Colonic mucosa (tissue), 4 donors: Measurements from ENCODE around the gene WDR75. TPM values are rescaled to one million over a fixed set of nuclear protein-coding genes. Genes with fewer than 3 reads are reported as not detected.

Experiments
- DNase-seq: peaks from one replicate; pipeline ENCODE4 v3.0.0-alpha.2; 2020
- H3K27ac ChIP-seq: fragments of 200-600 bp; one replicate; pipeline ENCODE4 v1.8.0; 2021
- H3K27me3 ChIP-seq: fragments of 200-600 bp; one replicate; pipeline ENCODE4 v1.8.0; 2021
- H3K36me3 ChIP-seq: fragments of 200-600 bp; one replicate; pipeline ENCODE4 v1.8.0; 2021
- H3K4me1 ChIP-seq: fragments of 200-600 bp; one replicate; pipeline ENCODE4 v1.8.0; 2021; ENCODE audit warnings: mild to moderate bottlenecking
- H3K4me3 ChIP-seq: fragments of 200-600 bp; one replicate; pipeline ENCODE4 v1.8.0; 2021
- H3K9ac ChIP-seq, 2 donors: one replicate each; pipeline ENCODE4 v1.7.0; 2013; ENCODE audit warnings: control low read depth in 2 of 2, low read depth in 2 of 2, low read length in 2 of 2
- H3K9me3 ChIP-seq: fragments of 200-600 bp; one replicate; pipeline ENCODE4 v1.8.0; 2021
- intact Hi-C: fragments of 100-400 bp; cut with DNase I; formaldehyde crosslinking; loops from one replicate; pipeline ENCODE4 v1.14.1; 2022
- total RNA-seq, 2 donors: library from RNA; stranded (reverse); fragmentation: NEBNext Ultra II Directional in 1 of 2; extraction: Animal tissue kit (Norgen Biotek cat#: 25700) in 1 of 2; gene quantifications; one replicate each; pipeline ENCODE4 v1.2.1, GENCODE V29; 2021
- TF ChIP-seq, protein P1 (sequence below): fragments of 200-600 bp; IDR thresholded peaks from one replicate; pipeline ENCODE4 v1.8.0; 2022; ENCODE audit warnings: antibody characterized with exemption, mild to moderate bottlenecking
- donor health status: healthy.
- donor health status: DM: no; HTN: no; CAD: no.
- donor health status: DM: no; HTN: no; CAD: no.

The WDR75 gene
- total RNA-seq, 2 donors from 2014 or later: 19.0 to 21.4 TPM

- TF ChIP-seq, protein P1, sequence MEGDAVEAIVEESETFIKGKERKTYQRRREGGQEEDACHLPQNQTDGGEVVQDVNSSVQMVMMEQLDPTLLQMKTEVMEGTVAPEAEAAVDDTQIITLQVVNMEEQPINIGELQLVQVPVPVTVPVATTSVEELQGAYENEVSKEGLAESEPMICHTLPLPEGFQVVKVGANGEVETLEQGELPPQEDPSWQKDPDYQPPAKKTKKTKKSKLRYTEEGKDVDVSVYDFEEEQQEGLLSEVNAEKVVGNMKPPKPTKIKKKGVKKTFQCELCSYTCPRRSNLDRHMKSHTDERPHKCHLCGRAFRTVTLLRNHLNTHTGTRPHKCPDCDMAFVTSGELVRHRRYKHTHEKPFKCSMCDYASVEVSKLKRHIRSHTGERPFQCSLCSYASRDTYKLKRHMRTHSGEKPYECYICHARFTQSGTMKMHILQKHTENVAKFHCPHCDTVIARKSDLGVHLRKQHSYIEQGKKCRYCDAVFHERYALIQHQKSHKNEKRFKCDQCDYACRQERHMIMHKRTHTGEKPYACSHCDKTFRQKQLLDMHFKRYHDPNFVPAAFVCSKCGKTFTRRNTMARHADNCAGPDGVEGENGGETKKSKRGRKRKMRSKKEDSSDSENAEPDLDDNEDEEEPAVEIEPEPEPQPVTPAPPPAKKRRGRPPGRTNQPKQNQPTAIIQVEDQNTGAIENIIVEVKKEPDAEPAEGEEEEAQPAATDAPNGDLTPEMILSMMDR: no peak
- DNase-seq: no peak
- Histone ChIP-seq H3K36me3 (no peaks in the 10 kb centered on the region), H3K9me3 (no peaks in the 10 kb centered on the region), H3K27me3 (no peaks in the 10 kb centered on the region), H3K4me3 (no peak overlapping the region), H3K27ac (no peak overlapping the region), H3K4me1 (no peaks in the 10 kb centered on the region), H3K9ac (no peak overlapping the region)
- intact Hi-C loops: no loop called here
Observed at GRCh38 chr2:189498205-189498604, 56.9 kb downstream of the WDR75 start.

DNA sequence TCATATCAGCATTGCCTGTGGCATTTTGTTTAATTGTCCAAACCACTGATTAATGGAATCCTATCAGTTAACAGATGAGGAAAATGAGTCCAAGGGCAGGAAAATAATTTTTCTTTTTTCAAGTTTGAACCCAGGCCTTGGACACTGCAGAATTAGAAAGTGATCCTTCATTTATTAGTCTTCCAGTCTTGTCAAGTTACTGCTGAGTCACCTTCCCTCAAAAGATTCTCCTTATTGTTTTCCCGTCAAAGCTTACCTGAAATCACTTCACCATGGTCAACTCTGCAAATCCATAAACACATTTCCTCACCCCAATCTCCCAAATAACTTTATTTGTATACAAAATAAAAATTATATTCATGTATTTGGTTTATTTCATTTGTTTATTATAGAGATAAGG lies 57.9 kb downstream of the WDR75 start:
- intact Hi-C loops: no loop called here
- no peak overlapping the region for H3K4me3 ChIP-seq
- DNase-seq: no peak
- H3K27ac ChIP-seq: no peak overlapping the region
- no peak overlapping the region for H3K9ac ChIP-seq
- TF ChIP-seq, protein P1: no peak
- no peaks in the 10 kb centered on the region for H3K9me3 ChIP-seq
- no peaks in the 10 kb centered on the region for H3K27me3 ChIP-seq
- no peaks in the 10 kb centered on the region for H3K4me1 ChIP-seq
- H3K36me3 ChIP-seq: no peaks in the 10 kb centered on the region

DNA sequence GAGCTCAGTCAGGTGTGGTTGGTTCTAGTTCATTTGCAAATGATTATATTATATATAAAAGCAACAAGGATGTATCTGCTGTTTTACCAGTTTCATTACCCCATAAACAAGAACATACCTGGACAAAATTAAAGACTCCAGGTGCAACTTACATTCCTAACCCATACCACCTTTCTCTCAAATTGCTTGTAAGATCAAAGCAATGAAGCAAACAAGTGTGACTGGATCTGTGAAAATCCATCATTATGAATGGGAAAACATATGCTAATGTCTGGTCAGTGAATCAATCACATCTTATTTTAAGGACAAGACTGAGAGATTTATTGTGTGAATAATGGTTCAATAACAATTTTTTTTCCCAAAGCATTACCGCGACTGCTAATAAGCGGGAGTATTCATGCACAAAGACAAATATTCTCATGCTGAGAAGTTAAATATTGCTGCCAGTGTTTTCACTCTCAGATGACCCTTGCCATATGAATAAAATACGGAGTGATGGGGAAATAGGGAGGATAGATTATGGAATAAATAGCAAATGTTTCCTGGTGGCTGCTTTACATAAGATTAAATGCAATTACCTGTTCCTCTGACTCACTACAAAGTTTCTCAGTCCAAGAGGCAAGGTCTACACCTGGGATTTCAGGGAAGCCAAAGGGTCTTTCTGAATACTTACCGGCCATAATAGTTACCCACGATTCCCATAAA lies 59.3 kb downstream of the WDR75 start:
- TF ChIP-seq, protein P1: no peak
- intact Hi-C loops: no loop called here
- no peak overlapping the region for H3K9ac ChIP-seq
- H3K36me3 ChIP-seq: no peaks in the 10 kb centered on the region
- no peaks in the 10 kb centered on the region for H3K27me3 ChIP-seq
- H3K27ac ChIP-seq: peak overlapping the region; percentile 51
- H3K9me3 ChIP-seq: no peaks in the 10 kb centered on the region
- H3K4me1 ChIP-seq: no peaks in the 10 kb centered on the region
- no peak for DNase-seq
- H3K4me3 ChIP-seq: no peak overlapping the region

DNA sequence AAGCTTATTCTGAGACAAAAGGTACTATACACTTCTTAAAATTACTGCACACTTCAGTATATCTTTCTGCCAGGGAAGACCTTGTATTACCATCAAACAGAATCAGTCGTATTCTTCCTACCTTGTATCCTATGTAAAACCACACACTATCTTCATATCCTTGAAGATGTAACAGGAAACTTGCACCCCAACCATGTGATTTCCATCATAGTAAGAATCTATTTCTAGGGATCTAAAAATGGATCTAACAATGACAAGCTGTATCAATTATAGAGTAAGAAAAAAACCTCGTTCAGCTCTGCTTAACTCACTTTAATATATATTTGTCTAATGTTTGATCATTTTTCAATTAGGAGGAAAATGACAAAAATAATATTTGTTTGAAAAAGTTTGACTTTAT lies 60.2 kb downstream of the WDR75 start:
- Histone ChIP-seq H3K9ac (no peak overlapping the region), H3K27ac (peak overlapping the region; percentile 51), H3K36me3 (no peaks in the 10 kb centered on the region), H3K4me3 (no peak overlapping the region), H3K27me3 (no peaks in the 10 kb centered on the region), H3K4me1 (no peaks in the 10 kb centered on the region), H3K9me3 (no peaks in the 10 kb centered on the region)
- DNase-seq: no peak
- intact Hi-C loops: no loop called here
- TF ChIP-seq, protein P1: no peak

DNA sequence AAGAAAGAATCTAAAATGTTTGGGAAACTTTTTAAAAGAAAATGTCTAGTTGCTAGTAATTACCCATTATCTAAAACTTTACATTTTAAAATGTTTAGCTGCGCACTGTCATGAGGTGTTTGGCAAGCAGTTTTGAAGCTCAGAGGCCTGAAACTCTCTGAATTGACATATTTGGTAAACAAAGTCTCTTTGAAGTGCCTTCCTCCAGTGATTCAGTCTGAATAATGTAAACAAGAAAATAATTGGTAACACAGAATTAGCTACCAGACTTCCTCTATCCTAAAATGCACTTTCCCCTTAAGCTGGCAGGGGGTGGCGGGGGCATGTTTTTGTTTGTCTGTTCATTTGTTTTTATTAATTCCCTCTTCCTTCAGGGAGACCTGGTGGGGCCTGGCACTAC lies 61.4 kb downstream of the WDR75 start:
- TF ChIP-seq, protein P1: no peak
- intact Hi-C loops: no loop called here
- Histone ChIP-seq H3K36me3 (no peaks in the 10 kb centered on the region), H3K9ac (no peak overlapping the region), H3K27me3 (no peaks in the 10 kb centered on the region), H3K27ac (no peak overlapping the region), H3K9me3 (no peaks in the 10 kb centered on the region), H3K4me1 (no peaks in the 10 kb centered on the region), H3K4me3 (no peak overlapping the region)
- DNase-seq: no peak
